Activated CD4-positive, alpha-beta T cell treated with anti-CD3 and anti-CD28 coated beads, Interleukin-2, Interleukin-6, amounts not matched to agents 100 ng/mL and 50 ng/mL, durations not matched to agents 16 hours and 8 hours (primary cell): Measurements from ENCODE around the gene SLC66A2.
"Not testable (repeated sequence)": the region's sequence is repeated elsewhere in the genome, so short reads cannot be mapped to it uniquely, and the experiment has no call there.

Experiments used
- DNase-seq: peaks from one replicate; pipeline ENCODE4 v3.0.0-alpha.2; 2020

The SLC66A2 gene

DNA sequence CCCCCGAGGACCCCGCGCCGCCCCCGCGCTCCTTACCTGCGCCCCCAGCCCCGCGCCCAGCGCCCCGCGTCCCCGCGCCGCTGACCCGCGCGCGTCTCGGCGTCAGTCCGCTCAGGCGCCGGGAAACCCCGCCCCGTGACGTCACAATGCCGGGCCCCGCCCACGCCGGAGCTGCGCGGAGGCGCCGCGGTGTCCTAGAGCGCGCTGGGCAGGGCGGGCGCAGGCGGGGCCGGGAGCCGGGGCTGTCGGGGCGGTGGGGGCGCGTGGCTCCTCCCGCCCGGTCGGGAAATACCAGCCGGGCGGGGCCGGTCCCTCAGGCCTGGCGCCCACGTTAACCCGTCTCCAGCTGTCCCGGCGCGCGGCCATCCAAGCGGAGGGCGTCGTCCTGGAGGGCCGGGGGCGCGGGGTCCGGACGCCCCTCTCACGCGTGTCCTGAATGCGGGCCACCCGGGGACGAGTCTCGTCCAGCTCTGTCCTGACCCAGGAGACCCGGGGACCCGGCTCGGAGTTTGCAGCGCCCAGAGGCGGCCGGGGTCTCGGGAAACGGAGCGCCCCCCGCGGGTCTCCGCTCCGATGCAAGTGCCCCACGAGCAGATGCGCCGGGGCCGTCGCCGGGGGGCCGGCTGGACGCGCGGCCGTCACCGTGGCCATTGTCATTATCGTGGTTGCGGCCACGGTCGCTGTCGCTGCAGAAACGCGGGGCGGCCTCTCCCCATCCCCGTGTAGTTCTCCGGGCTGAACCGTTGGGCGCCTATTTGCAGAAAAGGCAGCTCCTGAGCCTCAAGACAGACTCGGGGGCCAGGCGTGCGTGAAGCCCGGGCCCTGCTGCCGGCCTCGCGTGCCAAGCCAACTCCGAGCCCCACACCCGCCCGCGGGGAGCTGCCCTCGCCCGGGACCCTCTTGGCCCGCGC is at the start of gene SLC66A2:
TSS of gene SLC66A2 (minus strand) at position 109 of the 911 bp plus-strand sequence. CDS start 727 bp downstream, outside the sequence.
- DNase-seq, result peak; percentile 95

DNA sequence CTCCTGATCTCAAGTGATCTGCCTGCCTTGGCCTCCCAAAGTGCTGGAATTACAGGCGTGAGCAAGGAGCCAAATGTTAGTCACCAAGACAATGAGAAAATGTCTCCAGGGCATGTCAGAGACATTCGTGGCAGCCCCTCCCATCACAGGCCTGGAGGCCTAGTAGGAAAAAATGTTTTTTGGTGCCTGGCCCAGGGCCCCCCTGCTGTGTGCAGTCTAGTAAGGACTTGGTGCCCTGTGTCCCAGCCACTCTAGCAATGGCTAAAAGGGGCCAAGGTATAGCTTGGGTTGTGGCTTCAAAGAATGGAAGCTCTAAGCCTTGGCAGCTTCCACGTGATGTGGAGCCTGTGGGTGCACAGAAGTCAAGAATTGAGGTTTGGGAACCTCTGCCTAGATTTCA is 49.4 kb upstream of the SLC66A2 start:
- no peak for DNase-seq

DNA sequence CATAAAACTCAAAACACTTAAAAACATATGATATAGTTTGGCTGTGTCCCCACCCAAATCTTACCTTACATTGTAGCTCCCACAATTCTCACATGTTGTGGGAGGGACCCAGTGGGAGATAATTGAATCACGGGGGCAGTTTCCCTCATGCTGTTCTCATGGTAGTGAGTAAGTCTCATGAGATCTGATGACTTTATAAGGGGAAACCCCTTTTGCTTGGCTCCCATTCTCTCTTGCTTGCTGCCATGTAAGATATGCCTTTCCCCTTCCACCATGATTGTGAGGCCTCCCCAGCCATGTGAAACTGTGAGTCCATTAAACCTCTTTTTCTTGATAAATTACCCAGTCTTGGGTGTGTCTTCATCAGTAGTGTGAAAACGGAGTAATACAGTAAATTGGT is 48.2 kb upstream of the SLC66A2 start:
- DNase-seq, result not testable (repeated sequence)

DNA sequence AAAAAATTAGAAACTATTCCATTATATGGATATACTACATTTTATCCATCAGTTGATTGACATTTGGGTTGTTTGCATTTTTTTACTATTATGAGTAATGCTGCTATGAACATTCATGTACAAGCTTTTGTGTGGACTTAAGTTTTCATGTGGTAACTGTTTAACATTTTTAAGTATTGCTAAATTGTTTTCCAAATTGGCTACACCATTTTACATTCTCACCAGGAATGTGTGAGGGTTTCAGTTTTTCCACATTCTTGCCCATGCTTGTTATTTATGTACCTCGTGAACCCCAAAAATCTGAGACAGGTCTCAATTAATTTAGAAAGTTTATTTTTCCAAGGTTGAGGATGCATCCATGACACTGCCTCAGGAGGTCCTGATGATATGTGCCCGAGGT is 40.0 kb upstream of the SLC66A2 start:
- DNase-seq, result no peak

DNA sequence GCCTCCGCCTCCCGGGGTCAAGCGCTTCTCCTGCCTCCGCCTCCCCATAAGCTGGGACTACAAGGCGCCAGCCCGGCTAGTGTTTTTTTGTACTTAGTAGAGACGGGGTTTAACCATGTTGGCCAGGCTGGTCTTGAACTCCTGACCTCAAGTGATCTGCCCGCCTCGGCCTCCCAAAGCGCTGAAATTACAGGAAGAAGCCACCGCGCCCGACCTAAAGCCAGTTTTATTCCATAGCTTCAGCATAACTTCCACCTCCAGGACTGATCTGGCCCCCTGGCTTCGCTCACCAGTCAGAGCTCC is 37.7 kb upstream of the SLC66A2 start:
- no peak for DNase-seq

DNA sequence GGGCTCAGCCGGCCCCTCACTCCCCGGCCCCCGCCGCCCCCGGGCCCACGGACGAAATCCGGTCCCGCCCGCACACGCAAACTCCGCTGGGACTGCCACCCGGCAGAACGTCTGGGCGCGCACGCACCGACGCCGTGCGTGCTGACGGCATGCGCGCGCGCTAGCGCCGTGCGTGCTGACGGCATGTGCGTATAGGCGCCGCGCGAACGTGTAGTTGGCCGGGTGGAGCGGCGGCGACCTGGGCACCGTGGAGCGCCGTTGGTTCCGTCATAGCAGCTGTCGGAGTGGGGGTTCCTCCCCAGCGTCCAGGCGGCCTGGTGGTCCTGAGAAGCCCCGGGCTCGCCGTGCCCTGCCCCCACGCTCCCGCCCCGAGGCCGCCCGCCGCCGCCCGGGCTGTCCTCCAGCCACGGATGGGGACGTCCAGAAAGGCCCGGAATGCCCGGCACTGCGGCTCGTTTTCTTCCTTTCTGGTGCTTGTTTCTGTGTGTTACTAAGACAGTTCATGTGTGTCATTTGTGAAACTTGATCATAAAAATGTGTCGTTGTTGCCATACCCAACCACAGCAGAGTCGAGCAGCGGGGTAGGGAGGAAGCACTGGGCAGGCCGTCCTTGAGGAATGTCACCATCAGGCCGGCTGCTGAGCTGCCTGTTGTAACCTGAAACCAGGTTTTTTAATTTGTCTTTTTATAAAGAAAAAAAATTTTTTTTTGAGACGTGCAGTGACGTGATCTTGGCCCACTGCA is 37.2 kb upstream of the SLC66A2 start, which contains the start of gene TXNL4A:
TSS of gene TXNL4A (minus strand) at position 113 of the 744 bp plus-strand sequence. CDS start 171 bp downstream, outside the sequence.
- peak; percentile 91 for DNase-seq

DNA sequence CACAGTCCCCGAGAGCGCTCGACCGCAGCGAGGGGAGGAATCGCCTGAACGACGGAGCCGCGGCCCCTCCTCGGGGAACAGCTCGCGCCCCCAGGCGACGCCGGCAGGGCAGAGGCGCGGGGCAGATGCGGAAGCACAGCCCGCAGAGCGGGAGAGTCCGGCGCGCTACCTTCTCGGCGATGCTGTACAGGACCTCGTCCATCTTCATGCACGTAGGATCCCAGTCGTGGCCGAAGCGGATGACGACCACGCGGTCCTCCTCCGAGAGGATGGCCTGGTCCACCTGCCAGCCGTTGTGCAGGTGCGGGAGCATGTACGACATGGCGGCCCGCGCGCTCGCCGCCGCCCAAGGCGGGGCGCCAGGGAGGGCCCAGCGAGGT is 36.6 kb upstream of the SLC66A2 start:
- DNase-seq, result peak; percentile 64

DNA sequence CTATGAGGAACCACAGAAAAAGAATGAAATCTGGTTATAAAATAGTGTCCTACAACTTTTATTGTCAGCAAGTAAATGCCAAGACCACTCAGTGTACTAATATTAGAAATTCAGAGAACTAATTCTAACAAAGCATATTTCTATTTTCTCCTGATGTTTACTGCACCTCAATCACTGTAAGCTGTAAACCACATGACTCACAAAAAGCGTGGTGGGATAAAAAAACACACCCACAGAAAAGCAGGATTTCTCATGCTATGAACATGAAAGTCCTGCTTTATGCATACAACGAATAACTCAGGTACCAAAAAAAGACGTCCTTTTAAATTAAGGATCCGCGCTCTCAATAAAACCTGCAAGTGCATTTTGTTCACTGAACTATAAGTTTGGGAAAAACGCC is 36.1 kb upstream of the SLC66A2 start:
- DNase-seq, result no peak

DNA sequence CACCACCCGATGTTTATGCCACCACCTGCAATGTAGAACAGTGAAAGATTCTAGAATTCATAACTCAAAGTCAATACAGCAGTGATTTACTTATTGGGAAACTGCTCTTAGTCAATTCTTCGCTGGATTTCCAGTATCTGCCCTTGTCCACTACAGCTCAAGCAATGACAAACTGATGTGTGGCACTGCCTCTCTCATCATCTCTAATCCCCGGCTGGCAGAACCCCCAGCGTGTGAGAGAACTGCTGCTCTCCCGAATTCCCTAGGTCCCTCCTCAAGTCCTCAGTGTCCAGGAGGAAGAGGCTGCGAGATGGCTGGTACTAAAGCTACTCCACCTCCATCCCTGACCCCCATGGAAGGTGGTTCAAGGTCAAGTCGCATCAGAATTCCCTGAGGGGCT is 35.3 kb upstream of the SLC66A2 start:
- no peak for DNase-seq

DNA sequence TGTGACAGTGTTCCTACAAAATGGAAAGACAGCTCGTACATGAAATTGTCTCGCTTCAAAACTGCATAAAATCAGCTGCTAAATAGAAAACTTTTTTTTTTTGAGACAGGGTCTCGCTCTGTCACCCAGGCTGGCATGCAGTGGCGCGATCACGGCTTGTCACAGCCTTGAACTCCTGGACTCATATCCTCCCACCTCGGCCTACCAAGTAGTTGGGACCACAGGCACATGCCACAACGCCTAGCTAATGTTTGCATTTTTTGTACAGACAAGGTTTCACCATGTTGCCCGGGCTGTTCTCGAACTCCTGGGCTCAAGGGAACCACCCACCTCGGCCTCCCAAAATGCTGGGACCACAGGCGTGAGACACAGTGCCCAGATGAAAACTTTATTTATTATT is 33.7 kb upstream of the SLC66A2 start:
- no peak for DNase-seq

DNA sequence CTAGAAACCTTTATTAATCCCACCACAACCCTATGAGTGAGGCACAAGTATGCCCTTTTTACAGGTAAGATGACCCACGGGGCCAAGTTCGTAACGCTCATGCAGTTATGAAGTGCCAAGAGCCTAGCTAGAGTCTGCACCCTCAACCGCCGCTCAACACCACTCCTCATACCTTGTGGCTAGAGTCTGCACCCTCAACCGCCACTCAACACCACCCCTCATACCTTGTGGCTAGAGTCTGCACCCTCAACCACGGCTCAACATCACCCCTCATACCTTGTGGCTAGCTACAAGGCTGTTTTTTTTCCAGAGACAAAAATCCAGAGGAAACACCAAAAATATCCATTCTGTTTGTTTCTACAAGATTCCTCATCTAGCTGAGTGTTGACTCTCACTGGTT is 32.3 kb upstream of the SLC66A2 start:
- DNase-seq, result no peak

DNA sequence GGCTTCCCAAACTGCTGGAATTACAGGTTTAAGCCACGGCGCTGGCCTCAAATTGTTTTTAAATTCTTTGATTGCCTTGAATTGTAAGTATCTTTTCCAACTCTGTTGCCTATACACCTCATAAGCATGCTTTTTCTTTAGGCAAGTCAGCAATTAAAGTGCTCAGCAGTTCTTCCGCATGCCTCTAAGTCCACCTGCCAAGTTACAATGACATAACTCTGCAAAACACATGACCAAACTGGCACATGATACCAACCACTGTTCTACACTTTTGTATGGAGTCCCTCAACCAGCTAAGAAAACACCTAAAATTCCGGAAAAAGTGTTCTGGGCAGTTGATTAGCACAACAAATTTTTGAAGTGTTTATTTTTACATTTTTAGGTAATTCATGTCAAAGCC is 31.8 kb upstream of the SLC66A2 start:
- DNase-seq, result no peak

DNA sequence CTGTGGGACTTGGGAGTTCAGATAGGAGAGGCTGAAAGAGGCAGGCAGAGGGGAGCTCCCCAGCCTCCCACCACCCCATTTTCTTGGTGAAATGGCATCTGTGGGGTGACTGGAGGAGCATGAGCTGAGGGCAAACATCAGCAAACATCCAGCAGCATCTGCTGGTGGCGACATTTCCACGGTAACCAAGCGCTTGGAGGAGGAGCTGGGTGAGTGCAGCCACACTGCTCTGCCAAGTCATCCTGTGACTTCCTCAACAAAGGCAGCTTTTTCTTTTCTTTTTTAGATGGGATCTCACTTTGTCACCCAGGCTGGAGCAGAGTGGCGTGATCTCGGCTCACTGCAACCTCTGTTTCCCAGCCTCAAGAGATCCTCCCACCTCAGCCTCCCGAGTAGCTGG is 31.3 kb upstream of the SLC66A2 start:
- peak; percentile 63 for DNase-seq

DNA sequence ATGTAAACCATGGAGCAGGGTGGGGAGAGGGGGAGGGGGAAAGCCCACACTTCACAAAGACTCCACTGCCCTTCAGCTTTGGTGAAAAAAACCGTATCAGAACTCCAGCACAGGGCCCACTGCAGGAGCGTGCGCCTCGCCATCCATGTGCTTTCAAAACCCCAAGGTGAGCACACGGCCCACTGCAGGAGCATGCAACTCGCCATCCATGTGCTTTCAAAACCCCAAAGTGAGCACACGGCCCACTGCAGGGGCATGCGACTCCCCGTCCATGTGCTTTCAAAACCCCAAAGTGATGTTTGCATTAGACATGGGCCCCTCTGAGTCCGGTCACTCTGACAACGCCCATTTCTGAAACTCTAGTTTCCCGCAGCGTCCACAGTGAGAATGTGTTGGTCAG is 29.1 kb upstream of the SLC66A2 start:
- DNase-seq, result no peak

DNA sequence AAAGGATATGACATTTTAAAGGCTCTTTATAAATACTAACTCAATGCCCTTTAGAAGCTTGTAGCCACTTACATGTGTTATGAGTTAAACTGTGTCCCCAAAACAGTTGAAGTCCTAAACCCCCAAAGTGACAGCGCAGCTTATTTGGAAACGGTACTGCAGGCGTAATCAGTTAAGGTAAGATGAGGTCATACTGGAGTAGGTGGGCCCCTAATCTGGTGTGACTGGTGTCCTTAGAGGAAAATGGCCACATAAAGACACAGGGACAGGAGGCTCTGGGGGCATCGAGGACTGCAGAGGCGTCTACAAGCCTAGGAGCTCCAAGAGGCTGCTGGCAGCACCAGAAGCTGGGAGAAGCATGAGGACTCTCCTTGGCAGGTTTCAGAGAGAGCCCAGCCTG is 28.4 kb upstream of the SLC66A2 start:
- no peak for DNase-seq

DNA sequence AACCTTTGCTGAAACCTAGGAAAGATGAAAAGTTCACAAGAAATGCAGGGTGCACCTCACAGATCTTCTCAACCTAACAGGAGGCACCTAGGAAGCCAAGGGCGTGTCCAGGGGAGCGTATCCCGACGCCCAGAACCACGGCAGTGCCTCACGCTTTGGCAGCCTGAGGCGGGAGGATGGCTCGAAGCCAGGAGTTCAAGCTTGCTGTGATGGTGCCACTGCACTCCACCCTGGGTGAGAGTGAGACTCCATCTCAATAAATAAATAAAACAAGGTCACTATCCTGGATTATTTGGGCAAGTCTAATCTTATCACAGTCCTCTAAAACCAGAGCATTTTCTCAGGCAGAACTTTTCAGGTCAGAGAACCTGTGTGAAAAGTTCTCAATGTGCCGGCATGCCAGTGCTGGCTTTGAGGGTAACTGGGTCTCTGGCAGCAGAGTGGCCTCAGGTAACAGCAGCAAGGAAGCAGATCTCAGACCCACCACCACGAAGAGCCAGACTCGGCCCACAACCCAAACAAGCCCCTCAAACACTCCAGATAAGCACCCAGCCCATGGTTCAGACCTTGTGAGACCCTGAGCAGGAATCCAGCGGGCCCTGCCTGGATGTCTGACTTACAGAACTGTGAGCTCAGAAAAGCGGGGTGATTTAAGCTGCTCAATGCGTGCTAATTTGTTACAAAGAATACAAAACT is 24.7 kb upstream of the SLC66A2 start:
- no peak for DNase-seq

DNA sequence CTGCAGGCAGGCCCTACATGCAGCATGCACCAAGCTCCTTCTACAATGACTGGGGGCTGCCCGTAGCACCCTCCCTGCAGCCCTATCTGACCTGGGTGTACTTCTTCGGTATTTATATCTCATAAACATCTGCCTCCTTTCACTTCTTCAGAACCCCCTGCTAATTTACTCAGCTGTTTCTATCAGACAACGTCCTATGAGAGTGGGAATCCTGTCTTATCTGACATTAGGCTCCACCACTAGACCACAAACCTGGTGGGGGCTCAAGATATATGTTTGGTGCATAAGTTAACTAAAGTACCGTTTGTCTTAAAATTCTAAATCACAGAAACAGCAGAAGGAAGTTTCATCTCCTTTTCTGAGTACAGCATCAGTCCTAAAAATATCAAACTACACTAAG is 23.6 kb upstream of the SLC66A2 start:
- no peak for DNase-seq

DNA sequence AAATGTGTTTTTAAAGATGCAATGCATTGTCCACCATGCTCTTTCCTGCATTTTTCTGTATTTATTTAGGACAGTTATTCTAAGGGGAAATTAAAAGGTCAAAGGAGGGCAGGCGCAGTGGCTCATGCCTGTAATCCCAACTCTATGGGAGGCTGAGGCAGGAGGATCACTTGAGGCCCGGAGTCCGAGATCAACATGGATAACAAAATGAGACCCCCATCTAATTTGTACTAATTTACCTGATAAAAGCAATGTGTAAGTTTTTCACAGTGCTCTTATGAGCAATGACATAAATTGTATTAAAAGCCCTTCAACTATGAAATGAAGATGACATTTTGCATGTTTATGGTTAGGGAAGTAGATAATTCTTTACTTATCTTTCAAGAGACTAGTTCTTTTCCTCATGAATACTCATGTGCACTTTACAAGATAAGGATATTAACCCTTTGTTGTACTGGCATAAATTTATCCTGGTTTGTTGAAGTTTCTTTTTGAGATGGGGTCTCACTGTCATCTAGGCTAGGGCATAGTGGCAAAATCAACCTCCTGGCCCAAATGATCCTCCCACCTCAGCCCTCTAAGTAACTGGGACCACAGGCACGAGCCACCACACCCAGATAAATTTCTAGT is 22.7 kb upstream of the SLC66A2 start:
- DNase-seq, result no peak

DNA sequence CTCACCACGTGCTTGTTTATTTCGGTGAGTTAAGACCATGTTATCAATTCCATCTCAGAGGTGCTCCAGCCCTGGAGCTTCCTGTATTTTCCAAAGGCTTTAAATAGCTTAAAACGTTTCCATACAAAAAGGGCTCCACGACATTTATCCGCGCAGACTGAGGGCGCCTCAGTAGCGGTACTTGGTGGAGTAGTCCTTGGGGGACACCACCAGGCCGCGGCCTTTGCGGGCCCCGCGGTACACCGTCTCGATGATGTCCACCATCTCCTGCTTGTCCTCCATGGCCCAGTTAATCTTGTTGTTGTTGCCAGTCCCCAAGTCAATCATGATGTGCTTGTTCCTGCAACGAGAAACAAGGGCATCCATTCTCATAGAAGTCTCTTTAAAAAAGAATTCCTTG is 22.1 kb upstream of the SLC66A2 start:
- no peak for DNase-seq

DNA sequence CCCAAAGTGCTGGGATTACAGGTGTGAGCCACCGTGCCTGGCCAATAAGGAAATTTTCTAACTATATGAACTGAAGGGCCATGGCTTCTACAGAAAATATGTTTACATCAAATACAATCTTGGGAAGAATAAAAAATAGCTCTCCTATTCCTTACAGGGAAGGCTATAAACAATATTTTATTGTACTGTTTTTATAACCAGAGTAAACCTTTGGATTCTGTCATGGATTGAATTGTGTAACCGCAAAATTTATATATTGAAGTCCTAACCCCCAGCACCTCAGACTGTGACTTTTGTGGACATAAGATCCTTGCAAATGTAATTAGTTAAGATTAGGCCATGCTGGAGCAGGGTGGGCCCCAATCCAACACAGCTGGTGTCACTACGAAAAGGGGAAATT is 21.3 kb upstream of the SLC66A2 start:
- no peak for DNase-seq

DNA sequence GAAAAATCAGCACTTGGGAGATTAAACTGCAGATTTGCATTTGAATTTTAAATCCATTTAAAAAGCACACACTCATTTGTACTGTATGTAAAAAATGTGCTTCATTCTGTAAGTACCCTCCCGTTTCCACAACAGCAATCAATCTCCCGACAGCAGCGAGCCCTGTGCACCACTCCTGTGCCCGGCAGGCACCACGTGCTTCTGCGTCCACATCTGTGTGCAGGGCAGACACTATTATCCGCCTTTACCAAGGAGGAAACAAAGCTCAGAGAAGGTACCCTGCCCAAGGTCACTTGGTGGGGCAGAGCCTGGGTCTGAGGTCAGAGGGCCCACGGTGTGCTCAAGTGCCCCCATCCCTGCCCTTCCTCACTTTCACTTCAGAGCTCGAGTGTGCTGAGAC is 20.5 kb upstream of the SLC66A2 start:
- no peak for DNase-seq

DNA sequence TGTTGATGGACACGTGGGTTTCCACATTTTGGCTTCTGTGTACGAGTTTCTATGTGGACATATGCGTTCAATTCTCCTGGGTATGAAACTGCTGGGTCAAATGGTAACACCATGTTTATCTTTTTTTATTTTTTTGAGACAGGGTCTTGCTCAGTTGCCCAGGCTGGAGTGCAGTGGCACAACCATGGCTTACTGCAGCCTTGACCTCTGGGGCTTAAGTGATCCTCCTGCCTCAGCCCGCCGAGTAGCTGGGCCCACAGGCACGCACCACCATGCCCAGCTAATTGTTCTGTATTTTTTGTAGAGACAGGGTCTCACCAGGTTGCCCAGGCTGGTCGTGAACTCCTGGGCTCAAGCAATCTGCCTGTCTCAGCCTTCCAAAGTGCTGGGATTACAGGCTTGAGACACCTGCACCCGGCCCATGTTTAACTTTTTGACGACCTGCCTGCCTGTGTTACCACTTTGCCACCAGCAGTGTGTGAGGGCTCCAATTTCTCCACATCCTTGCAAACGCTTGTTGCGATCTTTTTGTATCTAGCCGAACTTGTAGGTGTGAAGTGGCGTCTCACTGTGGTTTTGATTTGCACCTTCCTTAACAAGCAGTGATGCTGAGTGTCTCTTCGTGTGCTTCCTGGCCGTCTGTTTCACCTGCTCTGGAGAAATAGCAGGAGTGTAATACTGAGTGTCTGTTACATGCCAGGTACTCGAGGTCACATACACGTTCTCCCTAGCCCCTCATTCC is 19.9 kb upstream of the SLC66A2 start:
- no peak for DNase-seq
